HCT116 (cell line): Measurements from ENCODE around the gene NSUN7. TPM values are rescaled to one million over a fixed set of nuclear protein-coding genes. Genes with fewer than 3 reads are reported as not detected.

Experiments
- ATAC-seq: fragments of 200-7000 bp; cut with Tn5 transposase; 2 replicates; pipeline ENCODE4 v1.9.1; 2020; ENCODE audit warnings: mild to moderate bottlenecking, moderate library complexity
- BruUV-seq: library from RNA; stranded (reverse); fragments of 400-500 nt; replicated peaks from 2 replicates; lab custom pipeline; 2021; lab: Mats Ljungman, UMichigan
- CTCF ChIA-PET: fragments of 300-600 bp; sonication (Branson Sonifier 250); formaldehyde crosslinking; loops from one replicate; lab custom pipeline; 2021; ENCODE audit warnings: antibody characterized with exemption; lab: Charles Lee
- POLR2A ChIA-PET: fragments of 300-600, 350-600 bp; sonication (Branson Sonifier 250); formaldehyde crosslinking; loops from one replicate; lab custom pipeline; 2021; ENCODE audit warnings: antibody characterized with exemption; lab: Charles Lee
- RAD21 ChIA-PET, 2 experiments: fragments of 300-600 bp; sonication (Branson Sonifier 250); formaldehyde crosslinking; loops; one replicate each; lab custom pipeline; 2023; ENCODE audit warnings: low total read pairs in 2 of 2; ENCODE audit not compliant: uncharacterized antibody in 2 of 2, unreplicated experiment in 2 of 2, low non-redundant PET in 1 of 2; lab: Charles Lee
- DNase-seq: peaks from one replicate; pipeline ENCODE4 v3.0.0-alpha.2; 2010; ENCODE audit warnings: low read depth, low spot score
- H2AFZ ChIP-seq: fragments of 200-600 bp; shearing (Covaris generic), sonication (generic); 2 replicates; pipeline ENCODE4 v1.6.1; 2017; ENCODE audit warnings: low read depth, mixed run types, mixed read lengths, antibody characterized with exemption, low read length; ENCODE audit not compliant: poor library complexity, severe bottlenecking
- H3K27ac ChIP-seq: 2 replicates; pipeline ENCODE4 v1.5.1; 2012; ENCODE audit warnings: low read depth, low read length
- H3K27me3 ChIP-seq: fragments of 200-600 bp; sonication (generic); 2 replicates; pipeline ENCODE4 v1.6.1; 2016; ENCODE audit warnings: mixed run types, low read length, mixed read lengths; ENCODE audit not compliant: insufficient read depth
- H3K36me3 ChIP-seq, 2 experiments: fragments of 200-500 bp in 1 of 2; fragments of 200-600 bp in 1 of 2; sonication (Bioruptor generic) in 1 of 2; sonication (generic) in 1 of 2; 2 replicates each; pipeline versions ENCODE4 v1.5.1 to v1.6.1; 2014 to 2016; ENCODE audit warnings: low read length in 2 of 2, inconsistent platforms in 1 of 2, mixed read lengths in 1 of 2, mixed run types in 1 of 2; ENCODE audit not compliant: insufficient read depth in 2 of 2, control insufficient read depth in 1 of 2
- H3K4me1 ChIP-seq, 2 experiments: fragments of 200-600 bp in 1 of 2; sonication (generic) in 1 of 2; 2 replicates each; pipeline versions ENCODE4 v1.5.1 to v1.6.1; 2012 to 2017; ENCODE audit warnings: low read length in 2 of 2, inconsistent platforms in 1 of 2, mild to moderate bottlenecking in 1 of 2, mixed read lengths in 1 of 2, mixed run types in 1 of 2, moderate library complexity in 1 of 2; ENCODE audit not compliant: insufficient read depth in 2 of 2, control insufficient read depth in 1 of 2
- H3K4me2 ChIP-seq: fragments of 200-600 bp; sonication (generic); 2 replicates; pipeline ENCODE4 v1.6.1; 2017; ENCODE audit warnings: mixed run types, low read length, mixed read lengths
- H3K4me3 ChIP-seq, 2 experiments: fragments of 200-600 bp in 1 of 2; sonication (generic) in 1 of 2; replicated peaks in 1 of 2; 2 replicates each; pipeline ENCODE4 v1.5.1; 2011 to 2016; ENCODE audit warnings: low read length in 2 of 2, control low read depth in 1 of 2, low read depth in 1 of 2, mild to moderate bottlenecking in 1 of 2, mixed read lengths in 1 of 2, mixed run types in 1 of 2
- H3K79me2 ChIP-seq: fragments of 200-600 bp; sonication (generic); 2 replicates; pipeline ENCODE4 v1.6.1; 2017; ENCODE audit warnings: mild to moderate bottlenecking, mixed run types, low read length, moderate library complexity, mixed read lengths; ENCODE audit not compliant: insufficient read depth
- H3K9ac ChIP-seq: fragments of 200-600 bp; sonication (generic); 2 replicates; pipeline ENCODE4 v1.6.1; 2016; ENCODE audit warnings: low read length, mixed read lengths
- H3K9me2 ChIP-seq: fragments of 200-600 bp; sonication (generic), shearing (Covaris generic); 2 replicates; pipeline ENCODE4 v1.6.1; 2017; ENCODE audit warnings: mixed run types, mild to moderate bottlenecking, moderate library complexity; ENCODE audit not compliant: insufficient read depth
- H3K9me3 ChIP-seq, 2 experiments: fragments of 200-500 bp in 1 of 2; fragments of 200-600 bp in 1 of 2; sonication (Bioruptor generic) in 1 of 2; sonication (generic) in 1 of 2; 2 replicates each; pipeline ENCODE4 v1.6.1; 2014 to 2017; ENCODE audit warnings: low read length in 2 of 2, mixed read lengths in 2 of 2, inconsistent platforms in 1 of 2, low read depth in 1 of 2, mild to moderate bottlenecking in 1 of 2, mixed run types in 1 of 2, moderate library complexity in 1 of 2; ENCODE audit not compliant: control insufficient read depth in 1 of 2, insufficient read depth in 1 of 2
- H4K20me1 ChIP-seq: fragments of 200-600 bp; sonication (generic), shearing (Covaris generic); 2 replicates; pipeline ENCODE4 v1.6.1; 2017; ENCODE audit warnings: mixed run types, mild to moderate bottlenecking, moderate library complexity; ENCODE audit not compliant: insufficient read depth
- EZH2 ChIP-seq: fragments of 200-600 bp; sonication (generic); IDR thresholded peaks from 2 replicates; pipeline ENCODE4 v1.6.1; 2017; ENCODE audit warnings: antibody characterized with exemption, mixed run types
- EZH2phosphoT487 ChIP-seq: fragments of 200-600 bp; IDR thresholded peaks from 2 replicates; pipeline ENCODE4 v1.6.1; 2018; ENCODE audit warnings: antibody characterized with exemption, borderline replicate concordance
- POLR2A ChIP-seq: IDR thresholded peaks from 2 replicates; pipeline ENCODE4 v1.7.0; 2011; ENCODE audit warnings: borderline replicate concordance; ENCODE audit not compliant: insufficient read depth, insufficient read length; ENCODE audit errors: extremely low read depth
- RAD21 ChIP-seq: IDR thresholded peaks from 2 replicates; pipeline ENCODE4 v1.6.1; 2012; ENCODE audit warnings: low read depth, mild to moderate bottlenecking
- SP1 ChIP-seq: IDR thresholded peaks from 2 replicates; pipeline ENCODE4 v1.6.1; 2012; ENCODE audit warnings: low read depth
- SRF ChIP-seq: IDR thresholded peaks from 2 replicates; pipeline ENCODE4 v1.6.1; 2012; ENCODE audit warnings: low read depth
- TCF7L2 ChIP-seq: IDR thresholded peaks from 2 replicates; pipeline ENCODE4 v1.7.0; 2011; ENCODE audit warnings: borderline replicate concordance, inconsistent platforms; ENCODE audit not compliant: insufficient read depth, insufficient read length; ENCODE audit errors: extremely low read depth
- ZFX ChIP-seq: fragments of 450-650 bp; IDR thresholded peaks from 2 replicates; pipeline ENCODE4 v1.6.1; 2017
- ZNF274 ChIP-seq: fragments of 200-500 bp; sonication (Bioruptor generic); IDR thresholded peaks from 2 replicates; pipeline ENCODE4 v1.6.1; 2014; ENCODE audit warnings: mild to moderate bottlenecking, low read depth, low read length, inconsistent platforms
- intact Hi-C: fragments of 100-400 bp; cut with micrococcal nuclease; formaldehyde crosslinking; loops from 2 replicates; pipeline ENCODE4 v1.10.0; 2022
- total RNA-seq: library from RNA; stranded (reverse); gene quantifications from one replicate; pipeline ENCODE4 v1.2.1, GENCODE V29; 2021; ENCODE audit not compliant: unreplicated experiment

The NSUN7 gene
- total RNA-seq, 1 experiment from 2014 or later, result 0.07 TPM

DNA sequence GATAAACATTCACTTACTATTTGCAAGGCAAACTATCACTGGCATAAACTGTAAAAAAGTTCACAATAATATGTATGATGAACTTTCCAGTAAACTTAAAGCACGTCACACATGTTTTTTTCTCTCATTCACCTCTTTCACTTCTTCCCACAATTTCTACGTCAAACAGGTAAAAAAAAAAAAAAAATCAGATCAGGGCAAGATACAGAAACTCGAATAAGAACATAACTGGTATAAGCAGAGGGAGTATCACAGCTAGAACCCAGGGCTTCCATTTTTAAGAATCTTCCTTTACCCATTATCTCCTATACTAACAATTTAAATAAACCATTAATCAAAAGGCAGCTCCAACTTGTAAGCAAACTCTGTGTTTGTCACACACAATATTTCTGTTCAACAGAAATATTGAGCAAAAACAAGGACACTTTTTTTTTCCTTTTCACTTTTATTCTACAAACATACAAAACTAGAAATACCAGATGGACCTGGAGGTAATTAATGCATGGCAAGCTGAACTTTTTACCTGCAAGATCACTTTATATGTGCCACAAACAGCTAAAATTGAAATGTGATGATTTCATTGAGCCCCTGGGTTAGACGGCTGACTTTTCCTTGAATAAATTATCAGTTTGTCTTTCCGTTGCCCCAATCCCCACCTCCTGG, 47.5 kb upstream of the NSUN7 start:
- no TSS peak for BruUV-seq
- no peaks in the 10 kb centered on the region for H3K4me1 ChIP-seq
- DNase-seq (no peak), ATAC-seq (no peak)
- RAD21 ChIA-PET, result no interaction called here
- no peaks in the 10 kb centered on the region for H3K36me3 ChIP-seq
- intact Hi-C loops, result no loop called here
- CTCF ChIA-PET, result no interaction called here
- no peaks in the 10 kb centered on the region for H4K20me1 ChIP-seq
- no peaks in the 10 kb centered on the region for H3K79me2 ChIP-seq
- no peak overlapping the region for H3K4me3 ChIP-seq
- no peaks in the 10 kb centered on the region for H3K27me3 ChIP-seq
- no peaks in the 10 kb centered on the region for H3K9me2 ChIP-seq
- H3K9me3 ChIP-seq, result no peaks in the 10 kb centered on the region
- no peak overlapping the region for H2AFZ ChIP-seq
- TF ChIP-seq EZH2, result no peak
- TF ChIP-seq SP1, result no peak
- TF ChIP-seq ZNF274, result no peak
- TF ChIP-seq ZFX, result no peak
- TF ChIP-seq EZH2phosphoT487, result no peak
- no peak for TF ChIP-seq POLR2A
- no peak for TF ChIP-seq RAD21
- no peak for TF ChIP-seq TCF7L2
- H3K4me2 ChIP-seq, result no peak overlapping the region
- POLR2A ChIA-PET, result interaction anchor here (0.5 kb wide), 1 partner anchor 13 kb away, joined by 3 read pairs; no protein-coding TSS in a partner anchor
- no peak overlapping the region for H3K27ac ChIP-seq
- H3K9ac ChIP-seq, result no peak overlapping the region

DNA sequence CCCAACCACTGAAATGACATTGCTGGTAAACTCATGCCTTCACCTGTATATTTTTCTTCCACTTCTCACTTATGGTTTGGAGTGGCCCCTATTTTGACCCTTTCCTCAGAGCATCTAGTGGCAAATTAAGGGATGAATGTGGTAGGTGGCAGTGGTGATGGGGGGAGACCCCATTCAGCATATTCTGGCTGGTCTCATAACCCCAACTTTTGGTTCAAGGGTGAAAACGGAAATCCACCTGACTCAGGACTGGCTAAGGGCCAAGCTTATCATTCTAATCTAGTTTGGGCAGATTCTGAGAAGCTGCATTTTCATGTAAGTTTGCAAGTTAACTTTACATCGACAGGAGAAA, 47.0 kb upstream of the NSUN7 start:
- no peak overlapping the region for H3K27ac ChIP-seq
- no peaks in the 10 kb centered on the region for H4K20me1 ChIP-seq
- no peaks in the 10 kb centered on the region for H3K4me1 ChIP-seq
- H3K9me3 ChIP-seq, result no peaks in the 10 kb centered on the region
- no peak overlapping the region for H2AFZ ChIP-seq
- H3K4me2 ChIP-seq, result no peak overlapping the region
- no peak for TF ChIP-seq SRF
- no TSS peak for BruUV-seq
- H3K27me3 ChIP-seq, result no peaks in the 10 kb centered on the region
- intact Hi-C loops, result no loop called here
- no peak overlapping the region for H3K4me3 ChIP-seq
- RAD21 ChIA-PET, result no interaction called here
- H3K36me3 ChIP-seq, result no peaks in the 10 kb centered on the region
- H3K9ac ChIP-seq, result no peak overlapping the region
- CTCF ChIA-PET, result no interaction called here
- POLR2A ChIA-PET, result no interaction called here
- ATAC-seq (no peak), DNase-seq (no peak)
- H3K79me2 ChIP-seq, result no peaks in the 10 kb centered on the region
- no peaks in the 10 kb centered on the region for H3K9me2 ChIP-seq
